ENCODE results near the gene BUD31. TPM values are rescaled to one million over a fixed set of nuclear protein-coding genes. Genes with fewer than 3 reads are reported as not detected.

Gene BUD31
- total RNA-seq, 4 donors from 2014 or later: 23.3 to 46.8 (median 28.0) TPM

GRCh38 chr7:99406557-99406956, 2.2 kb upstream of the BUD31 start:
- Histone ChIP-seq H3K4me1 (peaks cover 40 to 43% of the 10 kb centered on the region in 2 donors), H3K27ac (peak overlapping the region in 1 of 4 donors; percentile 15), H3K36me3 (peaks cover 0 to 45% of the 10 kb centered on the region in 2 donors), H3K4me3 (peak overlapping the region in 1 of 4 donors; percentile 98), H3K27me3 (no peaks in the 10 kb centered on the region), H3K9me3 (no peaks in the 10 kb centered on the region)
- DNase-seq: no peak
- intact Hi-C loops (cut with DNase I; ENCODE audit: low total_unique reads): loop anchor here (5.0 kb wide), 1 partner anchor 79 kb away; the partner anchor contains the start of gene ARPC1A
- ATAC-seq: no peak
- in situ Hi-C loops (cut with MboI; ENCODE audit: low sequenced_read_pairs in 4 of 4): no loop called here
- no peak for TF ChIP-seq CTCF (IDR thresholded peaks at IDR 0.05 in 4 of 5, conservative IDR thresholded peaks at IDR 0.05 in 1 of 5)
- no peak for TF ChIP-seq POLR2A (IDR thresholded peaks at IDR 0.05)

GRCh38 chr7:99407872-99408378, 844 bp upstream of the BUD31 start:
- no peak for TF ChIP-seq CTCF (IDR thresholded peaks at IDR 0.05 in 4 of 5, conservative IDR thresholded peaks at IDR 0.05 in 1 of 5)
- TF ChIP-seq POLR2A (IDR thresholded peaks at IDR 0.05): no peak
- peak overlapping the region; percentile 96 to 100 (median 99) for H3K4me3 ChIP-seq
- H3K9me3 ChIP-seq: no peaks in the 10 kb centered on the region
- ATAC-seq (peak; percentile 55 to 60), DNase-seq (peak; percentile 15 to 74)
- H3K36me3 ChIP-seq: peaks cover 0 to 47% of the 10 kb centered on the region in 2 donors
- H3K27ac ChIP-seq: peak overlapping the region; percentile 93 to 99 (median 96)
- H3K4me1 ChIP-seq: peaks cover 40 to 43% of the 10 kb centered on the region in 2 donors
- intact Hi-C loops (cut with DNase I; ENCODE audit: low total_unique reads) (loop anchor here (1.0 to 5.0 kb wide), 5 partner anchors 15 to 96 kb away; partner anchors contain the start of genes ARPC1A, CPSF4, PTCD1 and ZKSCAN5), in situ Hi-C loops (cut with MboI; ENCODE audit: low sequenced_read_pairs in 4 of 4) (no loop called here)
- H3K27me3 ChIP-seq: no peaks in the 10 kb centered on the region

- Histone ChIP-seq H3K27me3 (no peaks in the 10 kb centered on the region), H3K27ac (peak overlapping the region; percentile 93 to 99 (median 96)), H3K4me3 (peak overlapping the region; percentile 96 to 100 (median 99)), H3K4me1 (peaks cover 39 to 40% of the 10 kb centered on the region in 2 donors), H3K9me3 (no peaks in the 10 kb centered on the region), H3K36me3 (peaks cover 0 to 44% of the 10 kb centered on the region in 2 donors)
- ATAC-seq (no peak), DNase-seq (no peak)
- intact Hi-C loops (cut with DNase I; ENCODE audit: low total_unique reads): loop anchor here (5.0 kb wide), 1 partner anchor 82 kb away; the partner anchor contains the start of gene ARPC1A
- in situ Hi-C loops (cut with MboI; ENCODE audit: low sequenced_read_pairs in 4 of 4): no loop called here
- TF ChIP-seq POLR2A (IDR thresholded peaks at IDR 0.05) (no peak), CTCF (IDR thresholded peaks at IDR 0.05 in 4 of 5, conservative IDR thresholded peaks at IDR 0.05 in 1 of 5) (no peak)
Observed at GRCh38 chr7:99409192-99409572, 413 bp downstream of the BUD31 start.

- peaks cover 0 to 43% of the 10 kb centered on the region in 2 donors for H3K36me3 ChIP-seq
- H3K27me3 ChIP-seq: no peaks in the 10 kb centered on the region
- intact Hi-C loops (cut with DNase I; ENCODE audit: low total_unique reads): loop anchor here (5.0 kb wide), 1 partner anchor 83 kb away; the partner anchor contains the start of gene ARPC1A
- peaks cover 33 to 38% of the 10 kb centered on the region in 2 donors for H3K4me1 ChIP-seq
- peak overlapping the region; percentile 93 to 99 (median 96) for H3K27ac ChIP-seq
- TF ChIP-seq CTCF (IDR thresholded peaks at IDR 0.05 in 4 of 5, conservative IDR thresholded peaks at IDR 0.05 in 1 of 5) (no peak), POLR2A (IDR thresholded peaks at IDR 0.05) (no peak)
- no peak for DNase-seq
- peak overlapping the region; percentile 96 to 100 (median 99) for H3K4me3 ChIP-seq
- ATAC-seq: no peak
- H3K9me3 ChIP-seq: no peaks in the 10 kb centered on the region
- in situ Hi-C loops (cut with MboI; ENCODE audit: low sequenced_read_pairs in 4 of 4): loop anchor here in 1 of 4 donors (10.0 kb wide), 1 partner anchor 45 kb away; no protein-coding TSS in a partner anchor
Observed at GRCh38 chr7:99409806-99410205, 1.0 kb downstream of the BUD31 start.
